Midbrain (tissue), 1 donor: ENCODE measurements around the gene TMEM50A.
"Not testable (repeated sequence)": the region's sequence is repeated elsewhere in the genome, so short reads cannot be mapped to it uniquely, and the experiment has no call there.

ENCODE experiments used
- DNase-seq: peaks from one replicate; lab custom pipeline; 2025; lab: John Stamatoyannopoulos, UW

TMEM50A gene

GRCh38 chr1:25338188-25338981 lies at the start of gene TMEM50A:
Gene TMEM50A (plus strand): TSS chr1:25338334. CDS start chr1:25340487, 2,153 bp downstream.
- DNase-seq: peak; percentile 89

- not testable (repeated sequence) for DNase-seq
Observed at GRCh38 chr1:25288573-25289101, 49.5 kb upstream of the TMEM50A start.

- DNase-seq: not testable (repeated sequence)
Observed at GRCh38 chr1:25290043-25290442, 48.1 kb upstream of the TMEM50A start.

DNA sequence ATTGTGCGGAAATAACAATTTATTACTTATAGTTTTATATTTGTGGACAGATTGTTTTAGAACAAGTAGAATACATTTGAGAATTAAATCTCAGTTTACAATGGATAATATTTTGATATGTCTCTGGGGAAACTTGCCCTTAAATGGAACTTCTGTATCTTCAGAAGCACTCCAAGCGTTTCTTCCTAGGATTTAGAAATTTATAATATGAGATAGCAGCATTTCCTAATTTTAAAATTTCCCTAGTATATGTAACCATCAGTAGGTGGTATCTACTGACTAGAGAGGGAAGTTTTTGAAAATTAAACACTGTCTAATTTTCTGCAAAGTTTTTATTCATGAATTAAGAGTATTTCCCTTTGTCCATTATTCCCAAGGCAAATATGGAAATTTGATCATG lies 44.7 kb upstream of the TMEM50A start:
- DNase-seq: not testable (repeated sequence)

GRCh38 chr1:25294889-25295826 lies 43.0 kb upstream of the TMEM50A start:
- not testable (repeated sequence) for DNase-seq

GRCh38 chr1:25296501-25296900 lies 41.6 kb upstream of the TMEM50A start:
- DNase-seq: not testable (repeated sequence)

- DNase-seq: not testable (repeated sequence)
Observed at GRCh38 chr1:25300729-25301128, 37.4 kb upstream of the TMEM50A start.

- not testable (repeated sequence) for DNase-seq
Observed at GRCh38 chr1:25302330-25302729, 35.8 kb upstream of the TMEM50A start.

- DNase-seq: not testable (repeated sequence)
Observed at GRCh38 chr1:25304936-25305335, 33.2 kb upstream of the TMEM50A start.

- DNase-seq: not testable (repeated sequence)
Observed at GRCh38 chr1:25308168-25308567, 30.0 kb upstream of the TMEM50A start.

- DNase-seq: not testable (repeated sequence)
Observed at GRCh38 chr1:25309085-25309484, 29.0 kb upstream of the TMEM50A start.

GRCh38 chr1:25309486-25309885 lies 28.6 kb upstream of the TMEM50A start:
- DNase-seq: not testable (repeated sequence)

- not testable (repeated sequence) for DNase-seq
Observed at GRCh38 chr1:25312806-25313470, 25.2 kb upstream of the TMEM50A start.

DNA sequence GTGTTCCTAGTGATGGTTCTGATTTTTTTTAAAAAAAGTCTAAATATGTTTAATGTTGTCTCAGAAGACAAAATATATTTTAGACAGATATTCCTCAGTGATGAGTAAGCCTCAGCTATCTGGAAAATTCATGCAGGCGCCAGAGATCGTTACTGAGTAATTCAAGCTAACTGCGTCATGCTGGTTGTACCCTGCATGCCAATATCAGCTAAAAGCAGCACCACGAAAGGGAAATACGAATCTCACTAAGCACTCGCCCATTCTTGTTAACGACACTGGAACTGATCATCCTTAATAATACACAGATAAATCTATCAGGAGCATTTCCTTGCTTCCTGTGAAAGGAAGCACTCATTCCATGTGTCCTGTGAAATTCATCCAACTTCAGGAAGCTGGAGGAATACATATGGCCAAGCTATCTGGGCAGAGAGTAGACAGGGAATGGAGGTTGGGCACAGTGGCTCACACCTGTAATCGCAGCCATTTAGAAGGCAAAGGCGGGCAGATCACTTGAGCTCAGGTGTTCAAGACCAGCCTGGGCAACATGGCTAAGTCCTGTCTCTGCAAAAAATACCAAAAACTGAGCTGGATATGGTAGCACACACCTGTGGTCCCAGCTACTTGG lies 17.7 kb upstream of the TMEM50A start:
- not testable (repeated sequence) for DNase-seq

DNA sequence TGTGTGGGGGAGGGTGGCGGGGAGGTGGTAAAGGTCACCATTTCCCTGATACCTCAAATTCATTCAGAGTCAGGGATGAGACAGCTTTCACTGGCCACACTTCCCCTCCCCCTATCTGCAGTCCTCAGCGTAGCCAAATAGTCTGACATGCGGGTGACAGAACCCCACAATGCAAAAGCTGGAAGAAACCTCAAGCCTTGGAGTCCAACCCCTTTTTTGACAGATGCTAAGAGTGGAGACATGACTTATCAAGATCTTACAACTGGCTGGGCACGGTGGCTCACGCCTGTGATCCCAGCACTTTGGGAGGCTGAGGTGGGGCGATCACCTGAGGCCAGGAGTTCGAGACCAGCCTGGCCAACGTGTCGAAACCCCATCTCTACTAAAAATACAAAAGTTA lies 16.0 kb upstream of the TMEM50A start:
- DNase-seq: not testable (repeated sequence)

DNA sequence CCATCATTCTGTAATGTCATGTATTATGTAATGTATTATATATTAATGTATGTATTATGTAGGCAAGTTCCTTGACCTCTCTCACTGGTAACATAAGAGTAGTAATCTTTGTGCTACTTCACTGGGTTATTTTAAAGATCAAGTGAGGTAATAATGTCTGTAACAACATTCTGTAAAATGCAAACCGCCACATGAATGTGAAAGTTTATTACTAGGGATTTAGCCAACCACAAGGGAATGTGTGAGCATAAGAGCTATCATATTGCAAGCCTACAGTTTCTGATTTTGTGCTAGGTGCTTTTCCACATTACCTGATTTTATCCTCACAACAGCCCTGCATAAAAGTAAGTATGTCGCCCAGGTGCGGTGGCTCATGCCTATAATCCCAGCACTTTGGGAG lies 13.7 kb upstream of the TMEM50A start:
- not testable (repeated sequence) for DNase-seq

- not testable (repeated sequence) for DNase-seq
Observed at GRCh38 chr1:25327864-25328790, 10.0 kb upstream of the TMEM50A start.

GRCh38 chr1:25328791-25329185 lies 9.3 kb upstream of the TMEM50A start:
- not testable (repeated sequence) for DNase-seq

- DNase-seq: not testable (repeated sequence)
Observed at GRCh38 chr1:25329336-25329735, 8.8 kb upstream of the TMEM50A start.

DNA sequence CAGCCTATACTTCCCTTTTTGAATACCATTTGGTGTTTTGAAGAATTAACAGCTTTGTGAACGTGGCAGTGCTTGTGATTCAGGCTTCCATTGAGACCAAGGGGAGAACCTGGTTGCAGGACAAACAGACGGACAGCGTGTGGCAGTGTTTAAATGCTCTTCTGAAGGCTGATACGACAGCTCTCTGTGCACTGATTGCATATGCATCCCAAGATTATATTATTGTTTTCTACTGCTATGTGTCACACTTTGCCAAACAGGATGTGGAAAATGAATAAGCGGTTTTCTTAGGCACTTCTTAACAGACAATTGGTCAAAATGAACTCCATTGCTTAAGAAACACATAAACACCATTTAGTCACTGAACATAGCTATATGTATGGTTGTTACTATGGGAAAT lies 8.2 kb upstream of the TMEM50A start:
- DNase-seq: not testable (repeated sequence)
